NCI-H1105 treated with DMSO at 0.1 percent for 48 hours (cell line): ENCODE data around the gene PYGB.
"Not testable (repeated sequence)": the region's sequence is repeated elsewhere in the genome, so short reads cannot be mapped to it uniquely, and the experiment has no call there.

Source experiments
- DNase-seq: peaks from one replicate; lab custom pipeline; 2025; lab: John Stamatoyannopoulos, UW

Gene PYGB

DNA sequence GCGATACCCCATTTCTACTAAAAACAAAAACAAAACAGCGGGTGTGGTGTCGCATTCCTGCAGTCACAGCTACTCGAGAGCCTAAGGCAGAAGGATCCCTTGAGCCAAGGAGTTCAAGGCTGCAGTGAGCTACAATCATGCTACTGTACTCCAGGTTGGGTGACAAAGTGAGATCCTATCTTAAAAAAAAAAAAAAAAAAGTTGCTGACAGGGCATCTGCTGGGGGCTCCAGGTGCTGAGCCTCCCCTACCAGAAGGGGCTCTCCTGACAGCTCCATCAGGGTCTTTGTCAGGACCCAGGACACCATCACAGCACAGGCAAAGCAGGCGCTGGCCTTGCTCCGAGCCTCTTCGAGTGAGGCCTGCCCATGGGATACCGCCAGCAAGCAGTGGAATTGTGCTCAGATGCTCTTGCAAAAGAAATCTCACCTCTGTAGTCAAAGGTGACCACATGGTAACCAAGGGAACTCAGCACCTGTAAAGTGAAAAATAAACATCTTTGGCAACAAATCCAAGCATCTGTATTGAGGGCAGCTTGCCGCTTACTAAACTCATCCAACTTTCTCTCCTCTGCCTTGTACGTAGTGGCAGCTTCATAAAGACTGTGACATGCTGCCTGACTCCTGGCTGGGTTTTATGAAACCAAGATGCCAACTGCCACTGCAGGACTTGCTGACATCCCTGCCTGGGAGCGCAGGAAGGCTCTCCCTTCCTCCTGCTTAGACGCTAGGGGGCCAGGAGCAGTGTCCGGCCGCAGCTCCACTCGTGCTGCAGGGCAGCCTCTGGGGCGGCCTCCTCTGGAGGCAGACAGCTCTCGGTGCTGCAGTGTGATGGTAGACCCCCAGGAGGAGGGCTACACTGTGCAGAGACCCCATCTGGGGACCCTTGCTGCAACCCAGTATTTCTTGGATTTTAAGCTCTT lies 66.9 kb downstream of the PYGB start:
- DNase-seq: no peak

DNA sequence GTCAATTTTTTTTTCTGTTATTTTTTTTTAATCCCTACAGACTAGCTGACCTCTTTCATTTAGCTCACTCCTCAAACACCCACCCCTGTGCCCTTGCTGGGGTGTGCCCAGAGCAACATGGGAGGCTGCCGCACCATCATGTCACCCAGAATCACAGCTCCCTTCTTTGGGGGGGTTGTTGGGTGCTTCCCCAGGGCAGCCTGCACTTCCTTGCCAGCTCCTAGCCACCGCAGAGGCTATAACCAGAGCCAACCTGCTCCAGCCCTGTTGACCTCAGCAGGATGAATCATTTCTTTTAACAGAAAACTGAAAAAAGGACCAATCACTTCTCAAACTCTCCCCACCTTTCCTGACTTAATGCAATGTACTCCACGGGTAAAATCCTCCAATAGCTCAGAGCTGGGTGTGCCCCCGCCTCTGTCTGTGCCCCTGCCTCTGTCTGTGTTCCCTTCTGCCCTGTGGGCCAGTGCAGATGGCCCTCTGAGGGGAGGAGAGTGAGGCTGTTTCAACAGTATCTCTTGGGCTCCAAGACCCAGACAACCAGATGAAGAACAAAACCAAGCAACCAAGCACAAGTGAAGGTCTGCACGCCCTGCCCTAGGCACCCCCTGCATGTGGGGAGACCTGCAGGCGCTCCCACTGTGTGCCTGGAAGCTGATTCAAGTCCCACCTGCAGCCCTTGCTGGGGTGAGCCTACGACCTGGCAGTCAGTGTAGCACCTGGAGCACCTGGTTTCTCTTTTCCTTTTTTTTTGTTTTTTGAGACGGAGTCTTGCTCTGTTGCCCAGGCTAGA lies 67.7 kb downstream of the PYGB start:
- no peak for DNase-seq

GRCh38 chr20:25316506-25317190 lies 68.8 kb downstream of the PYGB start:
- DNase-seq: no peak

- no peak for DNase-seq
Observed at GRCh38 chr20:25317351-25318075, 69.6 kb downstream of the PYGB start.

- DNase-seq: no peak
Observed at GRCh38 chr20:25318471-25319240, 70.8 kb downstream of the PYGB start.

DNA sequence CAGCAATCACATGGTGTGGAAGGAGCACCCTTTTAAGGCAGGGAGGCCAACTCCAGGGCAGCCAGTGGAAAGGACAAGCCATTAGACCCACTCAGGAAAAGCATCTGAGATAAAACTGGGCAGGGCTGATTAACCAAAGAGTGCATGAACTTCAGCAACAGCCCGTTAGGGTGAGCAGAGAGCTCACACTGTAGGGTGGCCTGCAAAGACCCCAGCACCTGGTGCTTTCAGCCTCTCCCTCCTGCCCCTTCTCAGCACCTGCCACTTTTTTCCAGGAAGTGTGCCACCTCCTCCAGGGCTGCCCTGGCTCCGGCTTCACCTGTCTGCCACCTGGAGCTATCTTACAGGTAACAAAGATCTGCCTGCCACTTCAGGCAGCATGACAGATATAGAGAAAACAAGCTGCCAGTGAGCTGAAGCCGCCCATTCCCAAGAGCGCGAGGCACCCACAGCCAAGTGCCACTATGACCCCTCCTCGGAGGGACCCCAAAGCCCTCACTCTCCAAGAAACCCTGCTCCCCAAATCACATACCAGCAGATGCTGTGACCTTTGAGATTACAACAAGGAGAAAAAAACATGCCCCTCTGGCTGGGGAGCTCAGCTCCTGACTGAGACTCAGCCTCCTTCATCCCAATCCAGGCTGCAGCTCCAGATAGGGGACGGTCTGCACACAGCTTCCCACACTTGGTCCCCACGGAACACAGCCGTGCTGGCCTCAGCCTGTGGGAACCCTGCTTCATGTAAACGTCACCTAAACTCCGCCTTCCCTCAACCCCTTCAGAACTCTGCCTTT lies 71.6 kb downstream of the PYGB start:
- peak; percentile 94 for DNase-seq

GRCh38 chr20:25320035-25320800 lies 72.3 kb downstream of the PYGB start:
- DNase-seq: peak; percentile 63

GRCh38 chr20:25321262-25321831 lies 73.5 kb downstream of the PYGB start:
- DNase-seq: no peak

- no peak for DNase-seq
Observed at GRCh38 chr20:25321991-25322390, 74.1 kb downstream of the PYGB start.

DNA sequence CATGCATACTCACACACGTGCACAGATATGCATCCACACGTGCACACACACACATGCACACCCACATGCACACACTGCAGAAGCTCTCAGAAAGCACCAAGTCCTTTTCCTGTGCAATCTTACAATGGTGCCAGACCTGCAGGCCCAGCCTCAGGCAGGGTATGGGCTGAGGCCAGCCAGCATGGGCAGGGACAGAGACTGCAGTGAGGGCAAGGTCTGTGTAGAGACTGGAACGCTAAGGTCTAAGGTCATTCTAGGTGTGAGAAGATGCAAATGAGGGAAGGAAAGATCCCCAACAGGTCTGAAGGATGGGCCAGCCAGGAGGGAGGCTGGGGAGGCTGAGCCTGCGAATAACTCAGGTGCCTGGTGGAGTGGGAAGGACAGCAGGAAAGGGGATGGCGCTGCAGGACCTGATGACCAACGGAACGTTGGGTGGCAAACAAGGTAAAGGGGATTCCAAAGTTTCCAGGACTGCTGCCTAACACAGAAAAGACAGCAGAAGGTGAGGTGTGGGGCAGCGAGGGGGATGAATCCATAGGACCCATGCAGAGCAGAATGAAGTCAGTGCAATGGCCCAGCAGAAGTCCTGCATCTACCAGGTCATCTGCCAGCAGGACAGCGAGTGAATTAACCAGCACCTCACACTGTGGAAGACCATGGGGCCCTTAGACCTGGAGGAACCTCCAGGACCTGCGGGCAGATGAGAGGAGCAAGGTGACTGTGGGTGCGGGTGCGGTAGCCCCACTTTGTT lies 75.8 kb downstream of the PYGB start:
- DNase-seq: no peak

GRCh38 chr20:25324412-25324811 lies 76.5 kb downstream of the PYGB start:
- no peak for DNase-seq

GRCh38 chr20:25325073-25325472 lies 77.2 kb downstream of the PYGB start:
- no peak for DNase-seq

DNA sequence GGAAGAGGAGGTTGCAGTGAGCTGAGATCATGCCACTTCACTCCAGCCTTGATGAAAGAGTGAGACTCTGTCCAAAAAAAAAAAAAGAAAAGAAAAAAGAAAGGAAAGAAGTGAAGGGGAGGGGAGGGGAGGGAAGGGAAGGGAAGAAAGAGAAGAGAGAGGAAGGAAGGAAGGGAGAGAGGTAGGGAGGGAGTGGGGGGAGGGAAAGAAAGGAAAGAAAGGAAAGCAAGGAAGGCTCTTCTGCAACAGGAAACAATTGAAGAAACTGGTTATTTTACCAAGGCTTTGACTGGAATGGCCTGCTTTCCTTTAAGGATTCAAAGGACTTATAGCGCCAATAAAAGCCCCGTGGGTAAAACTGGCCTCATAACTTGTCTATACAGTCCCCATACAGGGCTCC lies 78.1 kb downstream of the PYGB start:
- no peak for DNase-seq

GRCh38 chr20:25327521-25328235 lies 79.8 kb downstream of the PYGB start:
- DNase-seq: no peak

DNA sequence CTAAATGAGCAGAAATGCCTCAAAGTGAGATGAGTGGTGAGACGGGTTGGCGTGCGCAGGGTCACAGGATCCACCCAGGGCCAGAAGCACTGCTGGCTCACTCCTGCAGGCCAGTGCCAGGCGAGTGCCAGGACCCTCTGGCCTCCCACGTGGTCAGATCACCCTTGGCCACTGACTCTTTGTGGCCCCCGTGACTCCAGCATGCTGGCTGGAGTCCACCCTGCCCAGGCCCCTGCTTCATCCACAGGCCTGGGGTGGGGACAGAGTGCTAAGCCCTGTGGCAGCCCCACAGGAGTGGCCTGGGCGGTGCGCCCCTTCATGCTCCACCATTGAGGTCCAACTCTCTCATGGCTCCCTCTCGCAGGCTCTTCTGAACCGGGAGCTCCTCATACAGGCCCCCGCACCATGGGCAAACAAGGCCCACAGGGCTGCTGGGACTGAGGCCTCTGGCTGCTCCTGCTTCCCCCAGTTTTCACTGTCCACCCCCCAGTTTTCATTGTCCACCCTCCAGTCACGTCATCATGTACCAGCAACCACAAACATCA lies 81.1 kb downstream of the PYGB start:
- no peak for DNase-seq

- not testable (repeated sequence) for DNase-seq
Observed at GRCh38 chr20:25334972-25335371, 87.1 kb downstream of the PYGB start.
